IPS DF 4.7 (cell line): ENCODE measurements around the gene LASP1NB.
"Not testable (repeated sequence)": the region's sequence is repeated elsewhere in the genome, so short reads cannot be mapped to it uniquely, and the experiment has no call there.

ENCODE experiments used
- DNase-seq: peaks from one replicate; pipeline ENCODE4 v3.0.0-alpha.2; 2013; ENCODE audit warnings: low spot score; ENCODE audit errors: extremely low read depth

Gene LASP1NB

DNA sequence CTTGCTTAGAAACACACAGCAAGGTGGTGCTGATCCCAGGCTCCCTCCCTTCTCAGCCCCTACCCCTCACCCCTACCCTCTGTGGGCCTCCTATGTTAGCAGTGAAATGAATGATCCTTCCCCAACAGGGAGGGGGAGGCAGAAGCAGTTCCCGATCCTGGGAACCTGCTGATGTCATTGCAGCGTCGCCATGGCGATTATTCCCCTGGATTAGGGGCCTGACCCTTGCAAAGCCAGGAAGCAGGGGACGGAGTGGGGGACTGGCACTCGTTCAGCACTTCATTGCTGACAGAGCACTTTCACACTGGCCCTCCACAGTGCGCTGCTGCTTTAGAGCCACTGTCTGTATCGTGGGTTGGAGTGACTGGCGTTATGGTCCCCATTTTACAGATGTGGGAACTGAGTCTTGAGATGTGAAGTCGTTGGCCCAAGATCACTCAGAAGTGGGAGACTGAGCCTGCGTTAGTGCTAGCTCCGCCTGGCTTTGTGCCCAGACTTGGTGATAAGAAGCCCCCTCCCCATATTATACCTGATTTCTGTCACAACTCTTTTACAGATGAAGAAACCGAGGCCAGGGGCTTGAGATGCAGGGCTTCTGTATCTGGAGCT is 29.0 kb upstream of the LASP1NB start:
- DNase-seq: no peak

DNA sequence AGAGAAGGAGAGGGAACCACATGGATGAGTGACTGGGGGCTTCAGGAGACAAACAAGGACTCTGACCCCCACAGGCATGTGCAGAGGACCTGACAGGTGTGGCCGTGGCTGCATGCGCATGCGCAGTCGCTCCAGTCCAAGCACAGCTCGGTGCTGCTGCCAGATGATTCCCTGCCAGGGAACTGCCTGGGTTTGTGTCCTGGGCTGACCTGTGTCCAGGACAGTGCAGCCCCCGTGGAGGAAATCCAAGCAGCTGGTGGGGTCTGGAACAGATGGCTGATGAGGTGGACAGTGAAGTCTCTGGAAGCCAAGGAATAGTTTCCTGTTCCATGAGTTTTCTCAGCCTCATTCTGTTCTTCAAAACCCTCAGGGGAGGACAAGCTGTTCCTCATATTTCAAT is 28.2 kb upstream of the LASP1NB start:
- no peak for DNase-seq

DNA sequence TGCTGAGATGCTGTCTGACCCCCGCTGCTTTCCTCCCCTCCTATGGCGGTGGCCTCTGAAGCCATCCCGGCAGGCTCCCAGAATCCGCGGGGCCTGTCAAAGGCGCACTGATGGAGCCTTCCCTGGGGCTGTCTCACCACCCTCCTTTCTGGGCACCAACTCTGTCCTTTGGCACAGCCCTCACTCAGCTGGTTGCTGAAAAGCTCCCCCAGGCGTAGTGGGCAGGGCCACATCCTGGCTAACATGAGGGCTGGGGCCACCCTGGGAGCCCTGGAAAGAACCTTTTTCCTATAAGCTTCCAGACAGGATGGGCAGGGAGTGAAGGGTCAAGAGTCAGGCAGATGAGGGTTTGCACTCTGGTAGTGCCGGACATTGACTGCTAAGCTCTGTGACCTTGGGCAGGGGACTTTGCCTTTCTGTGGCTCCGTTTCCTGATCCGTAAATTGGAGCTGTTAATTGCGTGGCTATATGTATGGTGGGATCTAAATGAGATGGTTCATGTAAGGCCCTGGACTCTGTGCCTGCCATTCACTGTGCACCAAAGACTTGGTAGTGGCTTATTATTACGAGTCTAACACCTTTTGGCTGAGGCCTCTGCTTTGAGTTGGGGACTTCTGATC is 27.6 kb upstream of the LASP1NB start:
- no peak for DNase-seq

DNA sequence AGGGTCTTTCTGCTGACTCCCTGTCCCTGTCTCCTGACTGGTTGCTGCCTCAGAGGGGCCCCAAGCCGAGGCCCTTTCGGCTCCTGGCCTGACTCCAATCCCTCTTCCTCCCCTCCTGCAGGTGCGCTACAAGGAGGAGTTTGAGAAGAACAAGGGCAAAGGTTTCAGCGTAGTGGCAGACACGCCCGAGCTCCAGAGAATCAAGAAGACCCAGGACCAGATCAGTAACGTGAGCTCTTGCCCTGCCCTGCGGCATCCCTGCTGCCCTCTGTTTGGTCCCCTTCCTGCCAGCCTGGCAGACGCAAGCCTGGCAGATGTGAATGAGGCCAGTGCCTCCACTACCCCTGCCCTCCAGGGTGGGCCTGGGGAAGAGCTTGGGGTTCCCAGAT is 27.1 kb upstream of the LASP1NB start:
- no peak for DNase-seq

DNA sequence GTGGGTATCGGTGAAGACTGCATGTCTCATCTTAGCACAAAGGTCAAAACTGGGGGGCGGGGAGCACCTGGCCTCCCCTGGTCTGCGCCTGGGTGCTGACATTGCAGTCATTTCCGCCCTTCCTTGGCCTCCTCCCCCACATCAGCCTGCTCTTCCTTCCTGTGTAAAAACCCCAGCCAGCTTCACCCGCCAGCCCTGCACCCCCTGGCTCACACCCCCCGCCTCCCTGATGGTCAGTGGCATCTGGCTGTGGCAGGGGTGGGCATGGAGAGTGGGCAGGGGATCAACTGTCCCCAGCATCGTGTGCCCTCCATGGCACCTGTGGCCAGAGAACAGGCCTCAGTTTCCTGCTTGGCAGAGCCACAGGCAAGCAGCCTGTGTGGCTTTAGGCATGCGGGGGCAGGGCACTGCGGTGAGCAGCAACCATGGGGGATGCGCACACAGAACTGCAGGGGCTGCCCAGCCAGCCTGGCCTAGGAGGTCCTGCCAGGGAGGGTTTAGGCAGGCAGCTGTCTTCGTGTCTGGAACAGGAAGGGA is 26.5 kb upstream of the LASP1NB start:
- no peak for DNase-seq

DNA sequence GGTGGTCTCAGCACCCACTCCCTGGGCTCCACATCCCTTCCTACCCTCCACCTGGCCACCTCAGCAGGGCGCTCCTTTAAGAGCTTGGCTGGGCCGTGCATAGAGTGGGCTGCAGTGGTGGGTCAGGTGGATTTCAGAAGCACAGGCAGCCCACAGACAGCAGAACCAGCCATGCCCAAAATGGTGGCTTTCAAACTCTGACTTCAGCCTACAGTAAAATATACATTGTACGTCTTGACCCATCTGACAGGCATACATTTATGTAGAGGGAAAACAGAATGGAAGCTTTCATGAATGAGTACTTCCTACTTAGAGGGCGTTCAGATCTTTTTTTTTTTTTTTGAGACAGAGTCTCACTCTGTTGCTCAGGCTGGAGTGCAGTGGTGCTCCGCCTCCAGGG is 26.0 kb upstream of the LASP1NB start:
- DNase-seq: no peak

DNA sequence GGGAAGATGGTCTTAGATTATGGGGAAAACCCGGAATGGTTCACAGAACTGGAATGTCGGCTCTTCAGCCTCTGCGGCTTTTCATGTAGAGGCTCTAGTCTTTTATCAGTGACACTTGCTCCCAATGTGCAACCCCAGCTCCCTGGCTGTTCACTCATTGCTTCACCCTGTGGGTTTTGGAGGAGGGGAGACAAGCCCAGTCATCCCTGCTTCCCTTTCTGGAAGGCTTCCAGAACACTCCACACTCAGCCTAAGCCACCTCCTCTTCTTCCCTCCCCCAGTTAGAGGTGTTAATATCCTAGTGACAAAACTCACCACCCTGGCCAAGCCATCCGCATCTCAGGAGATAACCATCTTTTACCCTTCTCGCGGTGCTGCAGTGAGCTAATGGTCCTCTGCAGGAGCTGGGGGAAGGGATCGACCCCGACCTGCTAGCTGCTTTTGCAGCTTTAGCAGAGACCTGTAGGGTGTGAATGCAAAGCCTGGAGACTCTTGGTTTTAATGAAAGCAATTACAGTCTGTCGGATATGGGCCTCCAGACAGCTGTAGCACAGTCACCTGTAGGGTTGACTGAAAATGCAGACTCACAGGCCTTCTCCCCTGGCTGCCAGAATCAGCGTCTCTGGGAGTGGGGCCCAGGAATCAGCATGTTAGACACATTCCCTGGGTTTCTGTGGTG is 24.3 kb upstream of the LASP1NB start:
- DNase-seq: no peak

DNA sequence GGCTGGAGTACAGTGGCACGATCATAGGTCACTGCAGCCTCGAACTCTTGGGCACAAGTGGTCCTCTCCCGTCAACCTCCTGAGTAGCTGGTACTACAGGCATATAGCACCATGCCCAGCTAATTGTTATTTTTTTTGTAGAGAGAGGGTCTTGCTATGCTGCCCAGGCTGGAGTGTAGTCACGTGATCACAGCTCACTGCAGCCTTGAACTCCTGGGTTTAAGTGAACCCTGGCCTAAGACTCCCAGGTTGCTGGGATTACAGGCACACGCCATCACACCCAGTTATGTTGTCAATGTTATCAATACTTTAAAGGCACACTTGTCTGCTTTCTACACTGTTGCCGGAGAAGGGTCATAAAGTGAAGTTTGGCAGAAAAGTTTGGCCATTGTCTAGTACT is 22.0 kb upstream of the LASP1NB start:
- no peak for DNase-seq

DNA sequence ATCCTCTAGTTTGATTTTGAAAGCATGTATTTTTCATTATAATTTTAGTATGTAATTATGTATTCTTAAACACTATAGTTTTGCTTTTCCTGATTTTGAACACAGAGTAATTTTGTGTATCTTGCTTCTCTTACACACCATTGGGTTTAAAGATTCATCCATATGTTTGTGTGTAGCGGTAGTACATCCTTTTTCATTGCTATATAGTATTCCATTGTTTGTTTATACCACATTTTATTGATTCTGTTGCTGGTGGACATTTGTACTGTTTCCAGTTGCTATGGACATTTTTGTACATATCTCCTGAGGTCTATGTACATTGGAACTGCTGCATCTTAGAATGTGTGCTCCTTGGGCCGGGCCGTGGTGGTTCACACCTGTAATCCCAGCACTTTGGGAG is 20.5 kb upstream of the LASP1NB start:
- DNase-seq: no peak

DNA sequence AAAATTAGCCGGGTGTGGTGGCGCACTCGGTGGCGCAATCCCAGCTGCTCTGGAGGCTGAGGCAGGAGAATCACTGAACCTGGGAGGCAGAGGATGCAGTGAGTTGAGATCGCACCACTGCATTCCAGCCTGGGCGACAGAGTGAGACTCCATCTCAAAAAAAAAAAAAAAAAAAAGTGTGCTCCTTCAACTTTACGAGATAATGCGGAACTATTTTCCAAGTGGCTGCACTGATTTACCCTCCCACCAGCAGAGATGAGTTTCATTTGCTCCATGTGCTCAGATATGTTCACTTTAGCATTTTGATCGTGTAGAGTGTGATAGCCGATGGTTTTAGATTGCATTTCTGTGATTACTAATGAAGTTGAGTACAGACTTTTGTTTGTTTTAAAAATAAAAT is 20.0 kb upstream of the LASP1NB start:
- DNase-seq: no peak

DNA sequence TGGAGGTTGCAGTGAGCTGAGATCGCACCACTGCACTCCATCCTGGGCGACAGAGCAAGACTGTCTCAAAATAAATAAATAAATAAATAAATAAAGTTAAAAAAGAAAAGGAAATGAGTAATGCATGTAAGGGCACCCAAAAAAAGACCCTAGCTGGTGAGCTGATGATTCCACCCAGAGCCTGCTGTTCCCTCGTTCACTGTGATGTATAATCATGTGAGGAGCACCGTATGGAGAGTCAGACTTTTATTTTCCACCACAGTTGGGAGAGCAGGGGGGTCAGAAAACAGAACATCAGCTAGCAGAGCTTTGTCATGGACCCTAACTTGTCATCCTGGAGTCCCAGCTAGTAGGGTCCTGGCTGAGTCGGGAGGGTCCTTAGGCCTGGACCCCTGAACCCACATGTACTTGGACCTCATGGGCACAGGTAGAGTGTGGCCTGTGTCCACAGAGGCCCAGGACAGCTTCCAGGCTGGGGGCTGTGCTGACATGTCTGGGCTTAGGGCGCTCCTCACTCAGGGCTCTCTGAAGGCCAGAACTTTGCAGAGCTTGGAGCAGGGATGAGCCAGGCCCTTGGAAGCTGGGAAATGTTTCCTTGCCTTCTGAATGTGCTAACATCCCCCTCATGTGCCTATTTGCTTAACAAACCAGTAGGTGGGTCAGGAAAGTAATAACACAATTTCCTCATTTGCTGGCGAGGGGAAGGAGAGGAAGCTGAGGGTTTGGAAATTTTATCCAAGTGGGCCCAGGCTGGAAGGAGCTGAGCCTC is 18.8 kb upstream of the LASP1NB start:
- DNase-seq: no peak

DNA sequence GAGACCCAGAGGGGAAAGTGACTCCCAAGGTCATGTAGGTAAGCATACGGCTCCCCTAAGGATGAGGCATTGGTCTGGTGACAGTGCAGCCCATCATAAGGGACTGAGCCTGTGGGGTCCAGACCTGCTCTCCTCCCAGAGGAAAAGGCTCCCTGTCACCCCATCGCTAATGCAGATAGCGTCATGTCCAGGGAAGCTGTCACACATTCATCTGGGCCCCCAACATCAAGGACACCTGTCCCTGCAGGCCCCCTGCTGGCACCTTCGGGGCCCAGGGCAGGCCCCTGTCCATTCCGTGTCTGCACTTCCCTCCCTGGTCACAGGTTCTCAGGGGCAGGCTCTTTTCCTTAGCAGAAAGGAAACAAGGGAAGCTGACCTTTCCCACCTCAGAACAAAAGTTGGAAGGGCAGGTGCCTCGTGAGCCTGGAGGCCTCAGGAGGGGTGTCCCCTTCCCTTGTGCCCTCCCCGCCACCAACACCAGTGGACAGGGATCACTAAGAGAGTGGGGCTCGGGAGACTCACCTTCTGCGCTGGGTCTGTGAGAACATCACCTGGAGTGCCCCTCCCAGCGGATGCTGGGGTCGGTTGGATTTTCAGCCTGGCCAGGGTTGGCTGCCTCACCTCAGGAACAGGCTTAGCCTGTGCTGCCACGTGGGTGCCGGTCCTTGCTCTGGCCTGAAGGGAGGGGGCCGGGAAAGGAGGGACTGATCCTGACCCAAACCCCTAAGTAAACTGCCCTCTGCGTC is 17.3 kb upstream of the LASP1NB start:
- DNase-seq: no peak

DNA sequence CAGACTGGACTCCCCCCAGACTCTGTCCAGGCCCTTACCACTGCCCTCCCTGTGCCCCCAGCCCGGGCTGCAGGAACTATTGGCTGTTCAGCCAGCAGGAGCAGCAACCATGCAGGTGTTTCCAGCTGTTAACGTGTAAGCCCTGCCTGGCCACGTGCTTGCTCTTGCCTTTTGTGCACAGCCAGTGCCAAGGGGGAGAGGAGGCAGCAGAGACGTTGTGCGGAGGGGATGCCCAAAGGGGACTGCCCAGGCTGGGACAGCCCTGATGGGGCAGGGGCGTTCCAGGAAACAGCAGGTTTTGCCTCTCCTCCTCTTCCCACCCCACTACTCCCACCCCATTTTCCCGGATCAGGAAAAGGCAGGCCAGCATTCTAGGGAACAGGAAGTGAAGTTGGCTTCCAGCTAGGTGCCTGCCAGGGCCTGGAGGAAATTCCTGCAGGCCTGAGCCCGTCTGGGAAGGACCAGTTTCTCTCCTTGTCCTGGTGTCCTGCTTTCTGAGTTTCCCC is 16.7 kb upstream of the LASP1NB start:
- DNase-seq: no peak

DNA sequence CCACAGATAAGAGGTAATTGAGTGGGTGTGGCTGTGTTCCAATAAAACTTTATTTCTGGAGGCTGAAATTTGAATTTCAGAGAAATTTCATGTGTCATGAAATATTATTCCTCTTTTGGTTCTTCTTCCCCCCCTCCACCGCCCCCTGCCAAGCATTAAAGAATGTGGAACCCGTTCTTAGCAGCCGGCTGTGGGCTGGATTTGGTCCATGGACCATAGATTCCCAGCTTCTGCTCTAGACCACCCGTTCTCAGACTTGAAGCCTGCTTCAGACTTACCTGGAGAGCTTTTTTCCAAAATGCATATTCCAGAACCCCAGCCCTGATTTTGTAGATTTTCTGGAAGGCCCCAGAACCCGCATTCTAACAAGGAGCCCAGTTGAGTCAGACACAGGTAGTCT is 15.1 kb upstream of the LASP1NB start:
- DNase-seq: no peak

DNA sequence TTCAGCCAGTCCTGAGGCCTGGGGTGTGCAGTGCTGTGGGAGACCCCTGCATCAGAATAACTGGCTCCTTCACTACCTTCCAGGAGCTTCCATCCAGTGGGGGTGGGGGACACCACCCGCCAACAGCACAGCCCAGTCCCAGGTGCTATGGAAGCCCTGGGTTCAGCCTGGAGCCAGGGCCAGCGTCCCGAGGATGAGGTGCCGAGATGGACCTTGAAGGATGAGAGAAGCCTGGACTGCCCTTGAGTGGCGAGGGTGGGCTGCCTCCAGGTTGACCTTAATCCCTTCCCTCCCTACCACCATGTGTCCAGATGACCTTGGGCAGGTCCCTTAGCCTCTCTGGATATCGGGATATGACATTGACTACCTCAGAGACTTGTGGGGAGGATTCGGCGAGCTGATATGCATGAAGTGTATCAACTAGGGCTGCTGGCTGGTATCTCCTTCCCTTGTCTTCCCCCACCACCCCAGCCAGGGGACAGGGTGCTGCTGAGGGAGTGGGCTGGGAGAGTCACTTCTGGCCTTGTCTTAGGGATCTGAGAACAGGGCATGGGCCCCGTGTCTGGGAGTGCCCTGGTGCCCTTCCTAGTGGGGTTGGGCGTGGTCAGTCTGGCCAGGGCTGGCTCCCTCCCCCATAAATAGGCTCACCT is 14.2 kb upstream of the LASP1NB start:
- no peak for DNase-seq

DNA sequence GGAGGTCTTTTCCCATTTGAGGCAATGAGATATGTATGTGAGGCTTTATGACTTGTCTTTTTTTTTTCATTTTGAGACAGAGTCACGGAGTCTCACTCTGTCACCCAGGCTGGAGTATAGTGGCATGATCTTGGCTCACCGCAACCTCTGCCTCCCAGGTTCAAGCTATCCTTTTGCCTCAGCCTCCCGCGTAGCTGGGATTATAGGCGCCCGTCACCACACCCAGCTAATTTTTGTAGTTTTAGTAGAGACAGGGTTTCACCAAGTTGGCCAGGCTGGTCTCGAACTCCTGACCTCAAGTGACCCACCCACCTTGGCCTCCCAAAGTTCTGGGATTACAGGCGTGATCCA is 13.7 kb upstream of the LASP1NB start:
- not testable (repeated sequence) for DNase-seq

DNA sequence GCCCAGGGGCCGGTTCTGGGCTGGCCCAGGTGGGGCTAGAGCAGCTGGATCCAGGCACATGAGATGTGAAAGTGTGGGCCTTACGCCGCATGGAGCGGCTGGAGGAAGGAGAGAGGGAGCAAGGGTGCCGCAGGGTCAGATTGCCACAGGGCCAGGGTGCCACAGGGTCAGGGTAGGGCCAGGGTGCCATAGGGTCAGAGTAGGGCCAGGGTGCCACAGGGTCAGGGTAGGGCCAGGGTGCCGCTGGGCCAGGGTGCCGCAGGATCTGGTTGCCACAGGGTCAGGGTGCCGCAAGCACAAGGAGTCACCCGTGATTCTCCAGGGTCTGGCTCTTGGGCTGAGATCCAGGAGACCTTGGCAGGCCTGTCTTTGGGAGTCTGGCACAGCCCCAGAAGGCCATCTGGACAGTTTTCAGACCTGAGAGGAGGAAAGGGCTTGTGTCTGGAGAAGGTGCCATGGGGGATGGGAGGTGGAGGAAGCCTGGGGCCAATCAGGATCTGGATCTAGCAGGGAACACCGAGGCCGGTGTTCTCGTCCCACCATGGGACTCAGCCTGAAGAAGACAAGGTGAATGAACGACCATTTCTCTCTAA is 13.1 kb upstream of the LASP1NB start:
- no peak for DNase-seq

DNA sequence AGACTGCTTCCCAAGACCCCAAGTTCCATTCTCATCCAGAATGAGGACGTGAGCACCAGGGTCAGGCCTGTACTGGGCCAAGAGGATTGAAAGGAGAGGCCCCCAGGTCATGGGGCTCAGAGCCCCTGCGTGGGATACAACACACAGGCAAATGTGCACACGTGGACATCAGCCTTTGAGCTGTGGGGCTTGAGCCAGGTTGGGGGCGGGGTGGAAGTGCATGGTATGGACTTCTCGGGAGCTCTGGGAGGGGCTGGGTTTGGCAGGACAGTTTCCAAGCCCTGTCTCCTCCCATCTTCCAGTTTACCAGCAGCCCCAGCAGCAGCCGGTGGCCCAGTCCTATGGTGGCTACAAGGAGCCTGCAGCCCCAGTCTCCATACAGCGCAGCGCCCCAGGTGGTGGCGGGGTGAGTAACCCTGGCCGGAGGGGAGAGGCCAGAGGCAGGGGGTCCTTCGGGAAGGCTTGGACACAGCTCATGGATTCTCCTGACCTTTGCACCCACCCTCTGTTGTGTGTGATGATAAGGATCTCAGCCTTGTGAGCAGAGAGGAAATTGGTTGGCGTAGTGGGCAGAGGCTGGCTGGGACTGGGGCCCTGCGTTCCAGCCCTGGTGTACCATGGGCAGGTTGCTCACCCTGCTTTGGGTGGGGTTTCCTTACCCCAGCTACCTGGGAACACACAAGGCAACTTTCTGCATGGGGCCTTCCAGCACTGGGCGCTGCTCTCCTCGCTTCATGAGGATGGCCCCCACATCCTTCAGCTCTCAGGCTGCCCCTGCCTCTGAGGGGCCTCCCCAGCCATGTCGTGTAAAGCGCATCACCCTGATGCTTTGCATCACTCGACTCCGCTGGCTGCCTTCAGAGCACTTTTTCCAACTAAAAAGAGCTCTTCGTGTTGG is 10.4 kb upstream of the LASP1NB start:
- DNase-seq: no peak

DNA sequence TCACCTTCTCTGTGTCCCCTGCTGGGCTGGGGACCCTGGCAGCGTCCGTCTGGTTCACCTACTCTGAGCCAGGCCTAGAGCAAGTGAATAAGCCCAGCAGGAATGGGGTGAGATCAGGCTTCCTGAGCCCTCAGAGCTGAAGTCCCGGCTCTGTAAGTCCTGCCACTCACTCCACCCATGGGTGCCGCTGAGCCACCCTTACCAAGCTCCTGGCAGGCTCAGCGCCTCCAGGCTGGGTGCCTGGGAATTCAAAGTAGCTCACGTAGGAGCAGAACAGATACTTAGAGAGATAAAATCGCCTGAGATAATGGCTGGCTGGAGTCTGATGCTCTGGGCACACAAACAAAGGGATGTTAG is 9.8 kb upstream of the LASP1NB start:
- no peak for DNase-seq
